KOPT-K1 (cell line): Measurements from ENCODE around the gene PMS1.
"Not testable (repeated sequence)": the region's sequence is repeated elsewhere in the genome, so short reads cannot be mapped to it uniquely, and the experiment has no call there.

ENCODE experiments used
- H3K27ac ChIP-seq: fragments of 200-600 bp; sonication (generic); 2 replicates; pipeline ENCODE4 v1.5.1; 2016; ENCODE audit warnings: antibody characterized with exemption, mild to moderate bottlenecking, low read depth, low read length; ENCODE audit not compliant: poor library complexity, severe bottlenecking
- H3K36me3 ChIP-seq: fragments of 200-600 bp; sonication (generic); 2 replicates; pipeline ENCODE4 v1.5.1; 2017; ENCODE audit warnings: antibody characterized with exemption, mild to moderate bottlenecking, low read length, moderate library complexity; ENCODE audit not compliant: insufficient read depth
- H3K9me3 ChIP-seq: fragments of 200-600 bp; sonication (generic); 2 replicates; pipeline ENCODE4 v1.5.1; 2017; ENCODE audit warnings: antibody characterized with exemption, low read length, mild to moderate bottlenecking; ENCODE audit not compliant: insufficient read depth, poor library complexity, severe bottlenecking

PMS1 gene

GRCh38 chr2:189834642-189835041 is 50.4 kb downstream of the PMS1 start:
- H3K36me3 ChIP-seq = peaks cover 47% of the 10 kb centered on the region
- H3K9me3 ChIP-seq, H3K27ac ChIP-seq: not testable (repeated sequence)

DNA sequence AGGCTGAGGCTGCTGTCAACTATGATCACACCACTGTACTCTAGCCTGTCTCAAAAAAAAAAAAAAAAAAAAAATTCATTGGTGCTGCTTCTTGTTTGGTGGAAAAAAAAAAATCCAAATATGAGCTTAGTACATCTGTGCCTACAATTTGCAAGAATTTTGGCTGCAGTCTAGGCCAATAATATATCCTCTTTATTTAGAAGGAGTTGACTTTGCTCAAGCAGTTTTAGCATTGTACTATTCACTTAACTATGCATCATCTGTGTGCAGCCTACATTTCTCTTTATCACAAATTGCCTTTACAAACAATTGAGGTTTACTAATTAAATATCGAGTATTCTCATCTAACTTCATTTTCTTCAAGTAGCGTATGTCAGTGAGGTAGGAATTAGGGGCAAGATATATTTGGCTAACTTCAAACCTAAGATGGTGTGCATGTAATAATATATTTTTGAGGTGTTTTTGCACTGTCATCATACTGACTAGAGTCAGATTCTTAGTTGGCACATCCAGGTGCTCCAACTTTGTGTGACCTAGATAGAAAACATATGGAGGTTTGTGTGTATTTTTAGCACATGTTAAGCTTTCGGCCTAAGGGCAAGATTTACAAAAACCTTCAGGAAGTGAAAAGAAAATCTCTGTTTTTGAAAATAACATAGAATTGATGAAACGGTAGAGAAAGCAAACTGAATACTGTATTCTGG is 51.8 kb downstream of the PMS1 start:
- H3K27ac ChIP-seq = no peak overlapping the region
- no peaks in the 10 kb centered on the region for H3K9me3 ChIP-seq
- peaks cover 38% of the 10 kb centered on the region for H3K36me3 ChIP-seq

- no peaks in the 10 kb centered on the region for H3K9me3 ChIP-seq
- no peak overlapping the region for H3K27ac ChIP-seq
- peaks cover 38% of the 10 kb centered on the region for H3K36me3 ChIP-seq
These were observed 52.4 kb downstream of the PMS1 start for GRCh38 chr2:189836644-189837043.

- no peaks in the 10 kb centered on the region for H3K9me3 ChIP-seq
- H3K36me3 ChIP-seq = peaks cover 40% of the 10 kb centered on the region
- H3K27ac ChIP-seq = no peak overlapping the region
These were observed 53.1 kb downstream of the PMS1 start for GRCh38 chr2:189837326-189837725.

GRCh38 chr2:189841019-189841418 is 56.8 kb downstream of the PMS1 start:
- Histone ChIP-seq H3K36me3 (peaks cover 59% of the 10 kb centered on the region), H3K9me3 (no peaks in the 10 kb centered on the region), H3K27ac (no peak overlapping the region)

DNA sequence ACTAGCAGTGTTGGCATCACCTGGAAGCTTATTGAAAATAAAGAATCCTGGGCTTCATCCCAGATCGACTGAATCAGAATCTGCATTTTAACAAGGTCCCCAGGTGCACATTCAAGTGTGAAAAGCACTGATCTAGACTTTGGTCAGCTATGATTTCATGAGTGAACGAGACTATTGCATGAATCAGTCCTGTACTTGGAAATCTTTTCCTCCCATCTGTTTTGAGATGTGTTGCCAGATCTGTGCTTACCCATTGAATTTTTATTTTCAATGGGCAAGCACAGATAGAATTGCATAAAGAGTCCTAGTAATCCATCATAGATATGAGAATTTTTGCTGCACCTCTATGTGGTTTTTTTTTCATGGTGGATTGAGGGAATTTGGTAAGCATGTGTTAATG is 64.0 kb downstream of the PMS1 start:
- H3K27ac ChIP-seq = no peak overlapping the region
- peaks cover 94% of the 10 kb centered on the region for H3K36me3 ChIP-seq
- no peaks in the 10 kb centered on the region for H3K9me3 ChIP-seq

- Histone ChIP-seq H3K9me3 (no peaks in the 10 kb centered on the region), H3K27ac (no peak overlapping the region), H3K36me3 (peaks cover 91% of the 10 kb centered on the region)
These were observed 65.3 kb downstream of the PMS1 start for GRCh38 chr2:189849550-189849949.

DNA sequence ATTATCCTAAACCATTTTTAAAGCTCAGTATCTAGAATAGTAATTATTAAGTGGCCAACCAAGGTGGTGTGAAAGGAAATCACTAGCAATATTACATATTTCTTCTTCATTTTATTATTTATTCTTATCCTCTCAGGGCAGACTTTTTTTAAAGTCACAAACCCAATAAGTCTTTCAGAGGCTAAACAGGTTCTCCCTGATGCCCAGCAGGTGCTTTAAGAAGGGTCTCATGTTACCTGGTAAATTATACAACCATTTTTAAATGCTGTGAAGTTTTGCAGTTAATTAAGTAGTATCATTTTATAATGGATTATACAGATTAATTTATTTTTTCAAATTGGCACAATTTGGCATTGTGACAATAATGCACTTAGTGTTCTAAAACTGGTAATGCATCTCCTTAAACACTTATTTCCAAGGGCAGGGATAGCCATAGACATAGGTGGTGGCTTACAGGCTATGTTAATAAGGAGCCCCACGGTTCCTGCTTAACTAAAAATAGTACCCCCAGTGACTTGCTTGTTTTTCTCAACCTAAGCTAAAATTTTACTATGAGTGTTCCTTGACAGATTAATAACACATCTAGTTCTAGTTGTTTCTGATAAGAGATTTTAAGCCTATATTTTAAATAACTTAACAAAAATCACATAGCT is 67.0 kb downstream of the PMS1 start:
- Histone ChIP-seq H3K27ac (no peak overlapping the region), H3K9me3 (no peaks in the 10 kb centered on the region), H3K36me3 (peaks cover 83% of the 10 kb centered on the region)

GRCh38 chr2:189854187-189854586 is 69.9 kb downstream of the PMS1 start:
- Histone ChIP-seq H3K27ac (no peak overlapping the region), H3K36me3 (peaks cover 73% of the 10 kb centered on the region), H3K9me3 (no peaks in the 10 kb centered on the region)

DNA sequence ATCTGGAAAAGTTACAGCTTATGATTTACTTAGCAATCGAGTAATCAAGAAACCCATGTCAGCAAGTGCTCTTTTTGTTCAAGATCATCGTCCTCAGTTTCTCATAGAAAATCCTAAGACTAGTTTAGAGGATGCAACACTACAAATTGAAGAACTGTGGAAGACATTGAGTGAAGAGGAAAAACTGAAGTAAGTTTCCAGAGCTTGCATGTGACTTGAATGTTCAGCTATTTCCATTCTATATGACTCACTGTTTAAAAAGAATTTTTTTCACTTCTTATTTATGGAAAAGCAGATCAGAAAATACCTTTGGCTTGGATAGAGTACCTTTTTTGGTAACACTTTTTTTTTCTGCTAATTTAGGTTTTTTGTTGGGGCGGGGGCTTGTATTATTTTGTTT is 70.7 kb downstream of the PMS1 start:
- no peak overlapping the region for H3K27ac ChIP-seq
- H3K9me3 ChIP-seq = no peaks in the 10 kb centered on the region
- H3K36me3 ChIP-seq = peaks cover 69% of the 10 kb centered on the region

GRCh38 chr2:189858291-189858690 is 74.0 kb downstream of the PMS1 start:
- H3K27ac ChIP-seq = no peak overlapping the region
- no peaks in the 10 kb centered on the region for H3K9me3 ChIP-seq
- peaks cover 64% of the 10 kb centered on the region for H3K36me3 ChIP-seq

DNA sequence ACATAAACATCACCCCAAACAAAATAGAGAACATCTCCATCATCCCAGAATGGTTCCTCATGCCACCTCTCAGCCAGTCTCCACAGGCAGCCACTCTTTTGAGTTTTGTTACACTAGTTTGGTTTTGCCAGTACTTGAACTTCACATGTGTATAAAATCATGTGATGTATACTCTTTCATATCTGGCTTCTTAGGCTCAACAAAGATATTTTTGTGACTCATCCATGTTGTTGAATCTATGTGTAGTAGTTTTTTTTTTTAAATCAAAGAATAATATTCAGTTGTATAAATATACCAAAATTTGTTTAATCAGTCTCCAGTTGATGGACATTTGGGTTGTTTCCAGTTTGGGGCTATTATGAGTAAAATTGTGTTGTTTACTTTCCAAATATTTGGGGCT is 75.9 kb downstream of the PMS1 start:
- H3K9me3 ChIP-seq = no peaks in the 10 kb centered on the region
- H3K36me3 ChIP-seq = peaks cover 65% of the 10 kb centered on the region
- H3K27ac ChIP-seq = no peak overlapping the region

- no peaks in the 10 kb centered on the region for H3K9me3 ChIP-seq
- H3K36me3 ChIP-seq = peaks cover 78% of the 10 kb centered on the region
- H3K27ac ChIP-seq = no peak overlapping the region
These were observed 78.5 kb downstream of the PMS1 start for GRCh38 chr2:189862751-189863150.

DNA sequence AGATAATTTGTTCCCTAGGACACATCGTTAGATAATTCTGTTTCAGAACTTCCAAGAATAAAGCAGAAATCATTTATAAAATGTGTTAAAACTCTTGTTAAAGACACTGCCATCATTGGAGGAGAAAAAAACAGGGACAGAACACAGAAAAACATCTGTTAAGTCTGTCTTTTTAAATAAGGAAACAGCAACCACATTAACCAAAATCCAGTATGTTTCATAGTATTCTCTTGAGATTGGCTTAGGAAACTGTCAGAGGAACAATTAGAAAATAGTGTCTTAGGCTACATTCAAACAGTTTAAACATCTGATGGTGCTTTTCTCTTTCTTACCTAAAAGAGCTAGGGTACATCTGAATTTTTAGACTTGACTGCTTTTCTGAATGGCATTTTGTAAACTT is 81.6 kb downstream of the PMS1 start:
- Histone ChIP-seq H3K9me3 (no peaks in the 10 kb centered on the region), H3K27ac (no peak overlapping the region), H3K36me3 (peaks cover 80% of the 10 kb centered on the region)

GRCh38 chr2:189866296-189866695 is 82.0 kb downstream of the PMS1 start:
- H3K9me3 ChIP-seq = no peaks in the 10 kb centered on the region
- H3K36me3 ChIP-seq = peaks cover 82% of the 10 kb centered on the region
- H3K27ac ChIP-seq = no peak overlapping the region

- H3K36me3 ChIP-seq = peaks cover 70% of the 10 kb centered on the region
- no peak overlapping the region for H3K27ac ChIP-seq
- H3K9me3 ChIP-seq = no peaks in the 10 kb centered on the region
These were observed 84.6 kb downstream of the PMS1 start for GRCh38 chr2:189868896-189869295.
